Measurements from ENCODE around the gene MROH7. TPM values are rescaled to one million over a fixed set of nuclear protein-coding genes. Genes with fewer than 3 reads are reported as not detected.

The MROH7 gene
- polyA plus RNA-seq, 3 donors = 1.1 TPM; not detected in 2

DNA sequence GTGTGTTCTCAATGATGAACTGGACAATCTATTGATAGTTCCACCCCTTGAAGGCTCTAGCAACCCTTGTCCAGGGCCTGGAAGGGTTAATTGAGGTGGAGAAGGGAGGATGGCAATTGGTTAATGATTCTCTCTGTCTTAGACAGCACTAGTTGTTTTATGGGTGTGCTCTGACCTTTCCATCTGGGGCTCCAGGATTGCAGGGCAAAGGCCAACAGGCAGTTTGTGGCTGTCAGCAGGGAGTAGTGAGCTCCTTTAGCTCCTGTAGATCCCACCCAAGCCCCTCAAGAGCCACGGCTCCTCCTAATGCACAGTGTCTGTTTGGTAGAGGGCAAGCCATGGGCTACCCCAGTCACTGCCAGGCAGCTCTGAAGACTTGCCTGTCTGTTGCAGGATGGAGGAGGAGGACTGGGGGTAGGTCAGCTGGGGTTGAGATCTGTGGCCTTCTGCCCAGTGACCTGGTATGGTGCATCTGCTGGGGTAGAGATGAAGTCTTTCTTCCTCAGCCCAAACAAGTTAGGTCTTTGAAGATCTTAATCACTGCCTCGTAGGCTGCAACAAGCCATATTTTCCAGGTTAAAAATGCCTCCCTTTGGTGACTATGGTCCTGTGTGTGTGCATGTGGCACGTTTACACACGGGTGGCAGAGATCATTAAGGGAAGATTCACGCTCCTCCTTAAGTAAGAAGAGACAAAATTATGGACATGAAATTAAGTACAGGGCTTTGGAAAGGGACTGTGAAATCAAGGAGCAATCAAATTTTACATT lies 7.7 kb downstream of the MROH7 start:
- no peak overlapping the region for H2AFZ ChIP-seq (ENCODE audit: insufficient read depth, low read depth, low read length, poor library complexity, severe bottlenecking)
- no peaks in the 10 kb centered on the region for H3K79me2 ChIP-seq (ENCODE audit: insufficient read depth, low read length)
- H3K27ac ChIP-seq (ENCODE audit: low read depth in 1 of 2, low read length in 2 of 2) = no peak overlapping the region
- TF ChIP-seq, protein P1, sequence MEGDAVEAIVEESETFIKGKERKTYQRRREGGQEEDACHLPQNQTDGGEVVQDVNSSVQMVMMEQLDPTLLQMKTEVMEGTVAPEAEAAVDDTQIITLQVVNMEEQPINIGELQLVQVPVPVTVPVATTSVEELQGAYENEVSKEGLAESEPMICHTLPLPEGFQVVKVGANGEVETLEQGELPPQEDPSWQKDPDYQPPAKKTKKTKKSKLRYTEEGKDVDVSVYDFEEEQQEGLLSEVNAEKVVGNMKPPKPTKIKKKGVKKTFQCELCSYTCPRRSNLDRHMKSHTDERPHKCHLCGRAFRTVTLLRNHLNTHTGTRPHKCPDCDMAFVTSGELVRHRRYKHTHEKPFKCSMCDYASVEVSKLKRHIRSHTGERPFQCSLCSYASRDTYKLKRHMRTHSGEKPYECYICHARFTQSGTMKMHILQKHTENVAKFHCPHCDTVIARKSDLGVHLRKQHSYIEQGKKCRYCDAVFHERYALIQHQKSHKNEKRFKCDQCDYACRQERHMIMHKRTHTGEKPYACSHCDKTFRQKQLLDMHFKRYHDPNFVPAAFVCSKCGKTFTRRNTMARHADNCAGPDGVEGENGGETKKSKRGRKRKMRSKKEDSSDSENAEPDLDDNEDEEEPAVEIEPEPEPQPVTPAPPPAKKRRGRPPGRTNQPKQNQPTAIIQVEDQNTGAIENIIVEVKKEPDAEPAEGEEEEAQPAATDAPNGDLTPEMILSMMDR (IDR thresholded peaks at IDR 0.05) = no peak
- 100% methylated on average over 3 of the region's 5 CpGs for WGBS (ENCODE audit: insufficient coverage)
- no peak overlapping the region for H3K9ac ChIP-seq (ENCODE audit: insufficient read depth, low read length, poor library complexity, severe bottlenecking)
- H3K4me3 ChIP-seq (replicated peaks in 1 of 3; ENCODE audit: low read depth in 2 of 3, low read length in 3 of 3) = no peak overlapping the region
- intact Hi-C loops (cut with micrococcal nuclease) = no loop called here
- H3K36me3 ChIP-seq (replicated peaks in 1 of 2; ENCODE audit: control insufficient read depth in 1 of 2, insufficient read depth in 2 of 2, low read length in 2 of 2) = no peaks in the 10 kb centered on the region
- no peak overlapping the region for H3K4me2 ChIP-seq (replicated peaks; ENCODE audit: extremely low read depth, low read length, poor library complexity, severe bottlenecking)
- no peaks in the 10 kb centered on the region for H3K36me3 Mint-ChIP-seq
- H3K9me3 Mint-ChIP-seq = peaks cover under 1 to 9% (median 5%) of the 10 kb centered on the region in 7 donors
- no peaks in the 10 kb centered on the region for H4K20me1 ChIP-seq (ENCODE audit: insufficient read depth, low read length)
- H3K9me3 ChIP-seq (replicated peaks in 1 of 2; ENCODE audit: control insufficient read depth in 1 of 2, insufficient read depth in 1 of 2, low read length in 2 of 2) = peaks cover under 1 to 11% of the 10 kb centered on the region in 2 donors
- H3K4me1 ChIP-seq (ENCODE audit: control insufficient read depth in 1 of 2, insufficient read depth in 2 of 2, low read length in 2 of 2) = peaks cover 19 to 20% of the 10 kb centered on the region in 2 donors
- DNase-seq = no peak
- H3K27me3 ChIP-seq (ENCODE audit: control insufficient read depth in 2 of 2, insufficient read depth in 2 of 2, low read length in 2 of 2) = no peaks in the 10 kb centered on the region
- no peak overlapping the region for H3K4me3 Mint-ChIP-seq
- H3K27me3 Mint-ChIP-seq (ENCODE audit: low read depth in 3 of 3) = peaks cover 0 to 2% (median 2%) of the 10 kb centered on the region in 3 donors
- H3K4me1 Mint-ChIP-seq = peaks cover 25% of the 10 kb centered on the region
- H3K27ac Mint-ChIP-seq = no peak overlapping the region

DNA sequence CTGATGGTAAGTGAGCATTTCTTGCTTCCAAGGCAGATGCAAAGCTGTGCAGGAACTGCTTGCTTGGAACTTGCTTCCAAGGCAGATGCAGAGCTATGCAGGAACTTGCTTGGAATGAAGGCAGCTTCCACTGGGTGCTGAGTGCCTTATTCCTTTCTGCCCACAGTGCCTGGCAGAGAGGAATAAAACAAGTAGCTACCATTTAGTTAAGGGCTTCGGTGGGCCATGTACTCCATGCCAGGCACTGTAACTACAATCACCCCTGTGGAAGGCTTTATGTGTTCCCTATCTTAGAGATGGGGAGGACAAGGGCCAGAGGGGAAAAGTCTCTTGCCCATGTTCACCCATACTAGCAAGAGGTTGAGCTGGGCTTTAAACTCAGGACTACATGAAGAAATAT lies 8.3 kb downstream of the MROH7 start:
- peaks cover 0 to 5% of the 10 kb centered on the region in 2 donors for H3K9me3 ChIP-seq (replicated peaks in 1 of 2; ENCODE audit: control insufficient read depth in 1 of 2, insufficient read depth in 1 of 2, low read length in 2 of 2)
- intact Hi-C loops (cut with micrococcal nuclease) = no loop called here
- TF ChIP-seq, protein P1 (IDR thresholded peaks at IDR 0.05) = no peak
- Mint-ChIP-seq H3K27ac (no peak overlapping the region), H3K27me3 (ENCODE audit: low read depth in 3 of 3) (peaks cover 0 to 2% (median 2%) of the 10 kb centered on the region in 3 donors), H3K36me3 (no peaks in the 10 kb centered on the region), H3K9me3 (peaks cover 0 to 4% (median under 1%) of the 10 kb centered on the region in 7 donors), H3K4me3 (no peak overlapping the region), H3K4me1 (peaks cover 25% of the 10 kb centered on the region)
- peaks cover 19 to 20% of the 10 kb centered on the region in 2 donors for H3K4me1 ChIP-seq (ENCODE audit: control insufficient read depth in 1 of 2, insufficient read depth in 2 of 2, low read length in 2 of 2)
- no peaks in the 10 kb centered on the region for H3K79me2 ChIP-seq (ENCODE audit: insufficient read depth, low read length)
- H4K20me1 ChIP-seq (ENCODE audit: insufficient read depth, low read length) = no peaks in the 10 kb centered on the region
- H3K4me2 ChIP-seq (replicated peaks; ENCODE audit: extremely low read depth, low read length, poor library complexity, severe bottlenecking) = no peak overlapping the region
- no peak overlapping the region for H2AFZ ChIP-seq (ENCODE audit: insufficient read depth, low read depth, low read length, poor library complexity, severe bottlenecking)
- no peak for DNase-seq
- no peak overlapping the region for H3K4me3 ChIP-seq (replicated peaks in 1 of 3; ENCODE audit: low read depth in 2 of 3, low read length in 3 of 3)
- H3K36me3 ChIP-seq (replicated peaks in 1 of 2; ENCODE audit: control insufficient read depth in 1 of 2, insufficient read depth in 2 of 2, low read length in 2 of 2) = no peaks in the 10 kb centered on the region
- no peak overlapping the region for H3K9ac ChIP-seq (ENCODE audit: insufficient read depth, low read length, poor library complexity, severe bottlenecking)
- H3K27ac ChIP-seq (ENCODE audit: low read depth in 1 of 2, low read length in 2 of 2) = no peak overlapping the region
- no CpG with 5 or more reads among the region's 1 CpG for WGBS (ENCODE audit: insufficient coverage)
- H3K27me3 ChIP-seq (ENCODE audit: control insufficient read depth in 2 of 2, insufficient read depth in 2 of 2, low read length in 2 of 2) = no peaks in the 10 kb centered on the region
